HepG2 (cell line): ENCODE data around the gene SERPINF2. TPM values are rescaled to one million over a fixed set of nuclear protein-coding genes. Genes with fewer than 3 reads are reported as not detected.

Experiments
- ATAC-seq: fragments of 200-7000 bp; cut with Tn5 transposase; 3 replicates; pipeline ENCODE4 v1.9.1; 2020; ENCODE audit warnings: mild to moderate bottlenecking, moderate library complexity
- BruUV-seq: library from RNA; stranded (reverse); fragments of 400-500 nt; replicated peaks from 2 replicates; lab custom pipeline; 2021; lab: Mats Ljungman, UMichigan
- CTCF ChIA-PET: fragments of 300-600 bp; formaldehyde crosslinking; extraction: SDS; loops from one replicate; lab custom pipeline; 2021; ENCODE audit warnings: low total read pairs, inconsistent platforms, low intra/inter-chr PET ratio; lab: Yijun Ruan, JAX
- POLR2A ChIA-PET: fragments of 350-600 bp; sonication (Branson Sonifier 250); formaldehyde crosslinking; loops from one replicate; lab custom pipeline; 2020; ENCODE audit warnings: antibody characterized with exemption, inconsistent platforms; lab: Yijun Ruan, JAX
- DNase-seq: peaks from one replicate; pipeline ENCODE4 v3.0.0-alpha.2; 2015; ENCODE audit warnings: low spot score
- FAIRE-seq: peaks from 3 replicates; lab custom pipeline; 2011; peaks lifted over from hg19 to GRCh38; lab: Jason Lieb, UNC
- H2AFZ ChIP-seq: one replicate; pipeline ENCODE4 v1.6.1; 2011; ENCODE audit warnings: low read length, inconsistent platforms
- H3K27ac ChIP-seq: fragments of 300-600 bp; 3 replicates; pipeline ENCODE4 v1.8.0; 2011; ENCODE audit warnings: mixed run types, mild to moderate bottlenecking, mixed read lengths, low read length, inconsistent platforms; ENCODE audit not compliant: insufficient read depth; ENCODE audit errors: extremely low read length
- H3K27me3 ChIP-seq, 2 experiments: fragments of 200-600 bp in 1 of 2; 2 replicates in 1 of 2; 3 replicates in 1 of 2; pipeline versions ENCODE4 v1.6.0 to v1.8.0; 2011; ENCODE audit warnings: low read length in 2 of 2, mild to moderate bottlenecking in 2 of 2, moderate library complexity in 2 of 2, inconsistent platforms in 1 of 2; ENCODE audit not compliant: insufficient read depth in 2 of 2, control insufficient read depth in 1 of 2
- H3K36me3 ChIP-seq, 2 experiments: fragments of 200-600 bp in 1 of 2; replicated peaks in 1 of 2; 2 replicates in 1 of 2; 3 replicates in 1 of 2; pipeline versions ENCODE4 v1.5.1 to v1.8.0; 2011; ENCODE audit warnings: low read length in 2 of 2, inconsistent platforms in 1 of 2; ENCODE audit not compliant: insufficient read depth in 2 of 2, control insufficient read depth in 1 of 2
- H3K4me1 ChIP-seq: 2 replicates; pipeline ENCODE4 v1.5.1; 2012; ENCODE audit warnings: low read length, inconsistent platforms; ENCODE audit not compliant: insufficient read depth
- H3K4me2 ChIP-seq: 2 replicates; pipeline ENCODE4 v1.6.0; 2011; ENCODE audit warnings: low read depth, low read length, inconsistent platforms
- H3K4me3 ChIP-seq, 3 experiments: fragments of 200-600 bp in 1 of 3; sonication (generic), shearing (Covaris generic) in 1 of 3; replicated peaks in 1 of 3; 2 replicates each; pipeline ENCODE4 v1.5.1; 2011 to 2016; ENCODE audit warnings: low read length in 3 of 3, inconsistent platforms in 2 of 3, low read depth in 2 of 3, mild to moderate bottlenecking in 2 of 3, control low read depth in 1 of 3, mixed read lengths in 1 of 3; ENCODE audit not compliant: insufficient read depth in 1 of 3
- H3K79me2 ChIP-seq: one replicate; pipeline ENCODE4 v1.6.1; 2011; ENCODE audit warnings: low read length, inconsistent platforms; ENCODE audit not compliant: insufficient read depth
- H3K9ac ChIP-seq: 2 replicates; pipeline ENCODE4 v1.6.0; 2011; ENCODE audit warnings: mild to moderate bottlenecking, low read depth, low read length, inconsistent platforms; ENCODE audit not compliant: insufficient read depth
- H3K9me3 ChIP-seq: 2 replicates; pipeline ENCODE4 v1.5.1; 2012; ENCODE audit warnings: mild to moderate bottlenecking, low read length
- H4K20me1 ChIP-seq: 2 replicates; pipeline ENCODE4 v1.6.0; 2011; ENCODE audit warnings: inconsistent platforms, mild to moderate bottlenecking, low read length, moderate library complexity; ENCODE audit not compliant: insufficient read depth
- AGO2 ChIP-seq: fragments of 200-400 bp; formaldehyde crosslinking; optimal IDR thresholded peaks from 2 replicates; pipeline ENCODE3; 2017; ENCODE audit warnings: mild to moderate bottlenecking, low read depth, low read length, moderate library complexity
- HNRNPL ChIP-seq: fragments of 200-400 bp; formaldehyde crosslinking; IDR thresholded peaks from 2 replicates; pipeline ENCODE4 v1.6.1; 2017; ENCODE audit warnings: mild to moderate bottlenecking, low read depth, low read length
- NCOA1 ChIP-seq: sonication (generic); formaldehyde crosslinking; IDR thresholded peaks from 2 replicates; pipeline ENCODE4 v1.9.0; 2021; ENCODE audit warnings: missing genetic modification reagents
- ZIK1 ChIP-seq: sonication (generic); formaldehyde crosslinking; IDR thresholded peaks from 2 replicates; pipeline ENCODE4 v1.5.0; 2020; ENCODE audit warnings: mild to moderate bottlenecking, low read depth, missing genetic modification reagents, borderline replicate concordance
- ZNF350 ChIP-seq: sonication (generic); formaldehyde crosslinking; IDR thresholded peaks from 2 replicates; pipeline ENCODE4 v1.4.0; 2020; ENCODE audit warnings: mild to moderate bottlenecking, low read depth, missing genetic modification reagents, borderline replicate concordance
- ZNF672 ChIP-seq: sonication (generic); formaldehyde crosslinking; IDR thresholded peaks from 2 replicates; pipeline ENCODE4 v1.8.1; 2022; ENCODE audit warnings: missing genetic modification reagents
- WGBS: methylation state at CpG from one replicate; pipeline ENCODE4 v1.1.6; 2017; ENCODE audit warnings: low lambda C conversion rate; 5-methylcytosine and 5-hydroxymethylcytosine counted together
- in situ Hi-C: cut with HindIII; loops from 2 replicates; pipeline ENCODE4 v1.10.0; 2017; ENCODE audit warnings: low pct_unique_long_range_greater_than_20kb; ENCODE audit not compliant: extremely low pct_ligation_motif_present
- intact Hi-C: fragments of 100-400 bp; cut with micrococcal nuclease; formaldehyde crosslinking; loops from one replicate; pipeline ENCODE4 v1.10.0; 2022; ENCODE audit not compliant: unreplicated experiment
- polyA plus RNA-seq, 8 experiments: library from polyadenylated mRNA; depleted of rRNA in 3 of 8; stranded (reverse) in 7 of 8; unstranded in 1 of 8; fragments of >200 nt; fragmentation: Illumina TruSeq in 4 of 8; extraction: Trizol in 4 of 8; gene quantifications; 2 replicates each; pipeline versions ENCODE4 v1.2.1 to v1.2.3, GENCODE V29; 2011 to 2016; ENCODE audit warnings: low read depth in 4 of 8, missing spikeins in 1 of 8, mixed read lengths in 1 of 8; ENCODE audit not compliant: insufficient read depth in 1 of 8
- total RNA-seq, 5 experiments: library from RNA; depleted of rRNA; stranded (reverse); fragments of >200 nt; fragmentation: Illumina TruSeq; extraction: Trizol; gene quantifications; 2 replicates each; pipeline ENCODE4 v1.2.3, GENCODE V29; 2016; ENCODE audit warnings: low read depth in 1 of 5
- TF ChIP-seq, protein P1 (sequence below): sonication (generic); formaldehyde crosslinking; IDR thresholded peaks from 2 replicates; pipeline ENCODE4 v1.4.0; 2020; ENCODE audit warnings: mild to moderate bottlenecking, missing genetic modification reagents
- TF ChIP-seq, protein P2 (sequence below): sonication (generic); formaldehyde crosslinking; IDR thresholded peaks from 2 replicates; pipeline ENCODE4 v1.5.1; 2020; ENCODE audit warnings: mild to moderate bottlenecking, missing genetic modification reagents, moderate library complexity

SERPINF2 gene
- total and polyA plus RNA-seq, 2 of the 13 experiments (the other 11 are each of a cell fraction or from before 2014, with no cell fraction given), result 309 to 548 TPM

DNA sequence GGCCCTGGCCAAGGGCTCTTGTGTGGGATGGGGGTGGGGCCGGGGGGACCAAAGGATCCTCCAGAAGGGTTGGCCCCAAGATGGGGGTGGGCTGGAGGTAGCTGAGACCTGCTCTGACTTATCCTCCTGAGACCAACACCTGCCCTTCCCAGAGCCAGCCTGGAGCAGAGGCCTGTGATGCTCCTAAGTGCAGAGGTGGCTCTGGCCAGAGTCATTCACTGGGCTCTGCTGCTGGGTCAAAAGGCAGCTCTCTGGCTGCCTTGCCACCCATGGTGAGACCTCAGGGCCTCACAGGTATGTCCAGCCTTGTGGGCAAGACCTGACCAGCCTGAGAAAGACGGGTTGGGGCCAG lies 393 bp downstream of the SERPINF2 start:
- H2AFZ ChIP-seq, result no peak overlapping the region
- no peaks in the 10 kb centered on the region for H3K9me3 ChIP-seq
- CTCF ChIA-PET, result no interaction called here
- peaks cover 6 to 14% of the 10 kb centered on the region in 2 experiments; a peak in 4 of 5 replicates for H3K36me3 ChIP-seq
- peaks cover 32% of the 10 kb centered on the region for H3K79me2 ChIP-seq
- peaks cover 59% of the 10 kb centered on the region for H3K4me1 ChIP-seq
- FAIRE-seq, result no peak
- peak overlapping the region; percentile 60 to 83 (median 73) for H3K4me3 ChIP-seq
- peak; percentile 76 for ATAC-seq
- POLR2A ChIA-PET, result interaction anchor here (1.0 to 16.4 kb wide), 12 partner anchors 10 to 93 kb away, joined by 4 to 299 read pairs (median 6); partner anchors contain the start of genes RILP, SERPINF1 and WDR81
- H3K4me2 ChIP-seq, result peak overlapping the region; percentile 83
- H4K20me1 ChIP-seq, result peaks cover 14% of the 10 kb centered on the region; the same call in 1 of the 2 replicates
- in situ Hi-C loops, result no loop called here
- intact Hi-C loops, result loop anchor here (2.0 kb wide), 1 partner anchor 26 kb away; no protein-coding TSS in a partner anchor
- H3K27ac ChIP-seq, result peak overlapping the region; percentile 84
- H3K9ac ChIP-seq, result peak overlapping the region; percentile 80
- no CpG with 5 or more reads among the region's 2 CpGs for WGBS
- BruUV-seq, result no TSS peak
- no peak for DNase-seq
- H3K27me3 ChIP-seq, result no peaks in the 10 kb centered on the region
- 0 out of 2 replicates have a peak, but pooled peaks have one; percentile 59 for TF ChIP-seq ZIK1 (CRISPR knock-in tag)
- TF ChIP-seq ZNF350 (CRISPR knock-in tag), result peak; percentile 10; the same call in 1 of the 2 replicates
- TF ChIP-seq, protein P1, sequence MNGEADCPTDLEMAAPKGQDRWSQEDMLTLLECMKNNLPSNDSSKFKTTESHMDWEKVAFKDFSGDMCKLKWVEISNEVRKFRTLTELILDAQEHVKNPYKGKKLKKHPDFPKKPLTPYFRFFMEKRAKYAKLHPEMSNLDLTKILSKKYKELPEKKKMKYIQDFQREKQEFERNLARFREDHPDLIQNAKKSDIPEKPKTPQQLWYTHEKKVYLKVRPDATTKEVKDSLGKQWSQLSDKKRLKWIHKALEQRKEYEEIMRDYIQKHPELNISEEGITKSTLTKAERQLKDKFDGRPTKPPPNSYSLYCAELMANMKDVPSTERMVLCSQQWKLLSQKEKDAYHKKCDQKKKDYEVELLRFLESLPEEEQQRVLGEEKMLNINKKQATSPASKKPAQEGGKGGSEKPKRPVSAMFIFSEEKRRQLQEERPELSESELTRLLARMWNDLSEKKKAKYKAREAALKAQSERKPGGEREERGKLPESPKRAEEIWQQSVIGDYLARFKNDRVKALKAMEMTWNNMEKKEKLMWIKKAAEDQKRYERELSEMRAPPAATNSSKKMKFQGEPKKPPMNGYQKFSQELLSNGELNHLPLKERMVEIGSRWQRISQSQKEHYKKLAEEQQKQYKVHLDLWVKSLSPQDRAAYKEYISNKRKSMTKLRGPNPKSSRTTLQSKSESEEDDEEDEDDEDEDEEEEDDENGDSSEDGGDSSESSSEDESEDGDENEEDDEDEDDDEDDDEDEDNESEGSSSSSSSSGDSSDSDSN (CRISPR knock-in tag), result peak; percentile 66; the same call in 1 of the 2 replicates
- peak; percentile 44 for TF ChIP-seq AGO2
- no peak for TF ChIP-seq ZNF672 (CRISPR knock-in tag)
- TF ChIP-seq NCOA1, result no peak
- TF ChIP-seq HNRNPL, result 0 out of 2 replicates have a peak, but pooled peaks have one; percentile 16
- TF ChIP-seq, protein P2, sequence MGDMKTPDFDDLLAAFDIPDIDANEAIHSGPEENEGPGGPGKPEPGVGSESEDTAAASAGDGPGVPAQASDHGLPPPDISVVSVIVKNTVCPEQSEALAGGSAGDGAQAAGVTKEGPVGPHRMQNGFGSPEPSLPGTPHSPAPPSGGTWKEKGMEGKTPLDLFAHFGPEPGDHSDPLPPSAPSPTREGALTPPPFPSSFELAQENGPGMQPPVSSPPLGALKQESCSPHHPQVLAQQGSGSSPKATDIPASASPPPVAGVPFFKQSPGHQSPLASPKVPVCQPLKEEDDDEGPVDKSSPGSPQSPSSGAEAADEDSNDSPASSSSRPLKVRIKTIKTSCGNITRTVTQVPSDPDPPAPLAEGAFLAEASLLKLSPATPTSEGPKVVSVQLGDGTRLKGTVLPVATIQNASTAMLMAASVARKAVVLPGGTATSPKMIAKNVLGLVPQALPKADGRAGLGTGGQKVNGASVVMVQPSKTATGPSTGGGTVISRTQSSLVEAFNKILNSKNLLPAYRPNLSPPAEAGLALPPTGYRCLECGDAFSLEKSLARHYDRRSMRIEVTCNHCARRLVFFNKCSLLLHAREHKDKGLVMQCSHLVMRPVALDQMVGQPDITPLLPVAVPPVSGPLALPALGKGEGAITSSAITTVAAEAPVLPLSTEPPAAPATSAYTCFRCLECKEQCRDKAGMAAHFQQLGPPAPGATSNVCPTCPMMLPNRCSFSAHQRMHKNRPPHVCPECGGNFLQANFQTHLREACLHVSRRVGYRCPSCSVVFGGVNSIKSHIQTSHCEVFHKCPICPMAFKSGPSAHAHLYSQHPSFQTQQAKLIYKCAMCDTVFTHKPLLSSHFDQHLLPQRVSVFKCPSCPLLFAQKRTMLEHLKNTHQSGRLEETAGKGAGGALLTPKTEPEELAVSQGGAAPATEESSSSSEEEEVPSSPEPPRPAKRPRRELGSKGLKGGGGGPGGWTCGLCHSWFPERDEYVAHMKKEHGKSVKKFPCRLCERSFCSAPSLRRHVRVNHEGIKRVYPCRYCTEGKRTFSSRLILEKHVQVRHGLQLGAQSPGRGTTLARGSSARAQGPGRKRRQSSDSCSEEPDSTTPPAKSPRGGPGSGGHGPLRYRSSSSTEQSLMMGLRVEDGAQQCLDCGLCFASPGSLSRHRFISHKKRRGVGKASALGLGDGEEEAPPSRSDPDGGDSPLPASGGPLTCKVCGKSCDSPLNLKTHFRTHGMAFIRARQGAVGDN (CRISPR knock-in tag), result peak; percentile 44
